Right atrium auricular region (tissue), 2 donors: ENCODE data around the gene THSD7B. TPM values are rescaled to one million over a fixed set of nuclear protein-coding genes. Genes with fewer than 3 reads are reported as not detected.
"Not testable (repeated sequence)": the region's sequence is repeated elsewhere in the genome, so short reads cannot be mapped to it uniquely, and the experiment has no call there.

Source experiments
- DNase-seq: peaks from one replicate; pipeline ENCODE4 v3.0.0-alpha.2; 2019; ENCODE audit warnings: low spot score
- H3K27ac ChIP-seq, 2 donors: fragments of 200-600 bp; sonication (generic); 1 replicate in 1 of 2; 2 replicates in 1 of 2; pipeline ENCODE4 v1.5.1; 2016 to 2019
- H3K27me3 ChIP-seq, 2 donors: fragments of 200-600 bp; sonication (generic); one replicate each; pipeline versions ENCODE4 v1.5.1 to v1.6.0; 2017 to 2019
- H3K36me3 ChIP-seq: fragments of 200-600 bp; sonication (generic); one replicate; pipeline ENCODE4 v1.5.1; 2016
- H3K4me1 ChIP-seq, 2 donors: fragments of 200-600 bp; sonication (generic); one replicate each; pipeline versions ENCODE4 v1.5.1 to v1.6.0; 2017 to 2019
- H3K4me3 ChIP-seq, 2 donors: fragments of 200-600 bp; sonication (generic); 1 replicate in 1 of 2; 2 replicates in 1 of 2; pipeline ENCODE4 v1.5.1; 2017 to 2019; ENCODE audit warnings: mild to moderate bottlenecking in 1 of 2, moderate library complexity in 1 of 2
- H3K9me3 ChIP-seq, 2 donors: fragments of 200-600 bp; sonication (generic); one replicate each; pipeline ENCODE4 v1.5.1; 2019
- total RNA-seq, 2 donors: library from RNA; depleted of rRNA; stranded (reverse); fragments of >200 nt; gene quantifications; one replicate each; pipeline ENCODE4 v1.1.0, GENCODE V29; 2016
- TF ChIP-seq, protein P1 (sequence below), 2 donors: fragments of 200-600 bp; sonication (generic); IDR thresholded peaks; one replicate each; pipeline ENCODE4 v1.5.1; 2019; ENCODE audit warnings: antibody characterized with exemption in 2 of 2

THSD7B gene
- total RNA-seq, 2 donors from 2014 or later: 0.07 to 0.08 TPM

DNA sequence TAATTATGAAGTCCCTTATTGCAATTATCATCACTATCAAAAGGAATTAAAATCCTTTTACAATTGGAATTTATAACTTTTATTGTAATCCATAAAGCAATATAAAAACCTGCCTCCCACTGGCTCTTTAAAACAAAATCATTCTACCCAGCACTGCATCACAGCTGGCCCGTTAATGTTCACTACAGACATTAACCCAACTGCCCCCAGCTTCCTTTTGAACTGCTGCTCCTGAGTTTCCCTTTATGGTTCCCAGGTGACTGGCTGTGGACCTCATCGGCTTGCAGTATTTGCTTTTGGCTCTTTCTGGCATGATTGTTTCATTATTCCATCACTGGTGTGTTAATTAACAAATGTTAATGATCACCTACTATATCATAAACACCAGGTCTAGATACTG lies 535.6 kb downstream of the THSD7B start:
- Histone ChIP-seq H3K36me3 (no peaks in the 10 kb centered on the region), H3K4me3 (no peak overlapping the region), H3K4me1 (no peaks in the 10 kb centered on the region), H3K27ac (no peak overlapping the region), H3K9me3 (no peaks in the 10 kb centered on the region), H3K27me3 (no peaks in the 10 kb centered on the region)
- DNase-seq: no peak
- TF ChIP-seq, protein P1, sequence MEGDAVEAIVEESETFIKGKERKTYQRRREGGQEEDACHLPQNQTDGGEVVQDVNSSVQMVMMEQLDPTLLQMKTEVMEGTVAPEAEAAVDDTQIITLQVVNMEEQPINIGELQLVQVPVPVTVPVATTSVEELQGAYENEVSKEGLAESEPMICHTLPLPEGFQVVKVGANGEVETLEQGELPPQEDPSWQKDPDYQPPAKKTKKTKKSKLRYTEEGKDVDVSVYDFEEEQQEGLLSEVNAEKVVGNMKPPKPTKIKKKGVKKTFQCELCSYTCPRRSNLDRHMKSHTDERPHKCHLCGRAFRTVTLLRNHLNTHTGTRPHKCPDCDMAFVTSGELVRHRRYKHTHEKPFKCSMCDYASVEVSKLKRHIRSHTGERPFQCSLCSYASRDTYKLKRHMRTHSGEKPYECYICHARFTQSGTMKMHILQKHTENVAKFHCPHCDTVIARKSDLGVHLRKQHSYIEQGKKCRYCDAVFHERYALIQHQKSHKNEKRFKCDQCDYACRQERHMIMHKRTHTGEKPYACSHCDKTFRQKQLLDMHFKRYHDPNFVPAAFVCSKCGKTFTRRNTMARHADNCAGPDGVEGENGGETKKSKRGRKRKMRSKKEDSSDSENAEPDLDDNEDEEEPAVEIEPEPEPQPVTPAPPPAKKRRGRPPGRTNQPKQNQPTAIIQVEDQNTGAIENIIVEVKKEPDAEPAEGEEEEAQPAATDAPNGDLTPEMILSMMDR (IDR thresholded peaks at IDR 0.05): no peak

DNA sequence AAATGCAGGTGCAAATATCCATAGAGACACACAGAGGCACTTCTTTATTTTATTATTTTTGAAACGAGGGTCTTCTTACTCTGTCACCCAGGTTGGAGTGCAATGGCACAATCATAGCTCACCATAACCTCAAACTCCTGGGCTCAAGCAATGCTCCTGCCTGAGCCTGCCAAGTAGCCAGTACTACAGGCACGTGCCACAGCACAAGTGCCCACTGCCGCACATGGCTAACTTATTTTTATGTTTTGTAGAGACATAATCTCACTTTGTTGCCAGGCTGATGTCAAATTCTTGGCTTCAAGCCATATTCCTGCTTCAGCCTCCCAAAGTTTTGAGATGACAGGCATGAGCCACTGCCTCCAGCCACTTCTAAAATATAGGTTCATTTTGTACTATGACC lies 537.6 kb downstream of the THSD7B start:
- TF ChIP-seq, protein P1 (IDR thresholded peaks at IDR 0.05): no peak
- Histone ChIP-seq H3K4me1 (no peaks in the 10 kb centered on the region), H3K27ac (no peak overlapping the region), H3K4me3 (no peak overlapping the region), H3K27me3 (no peaks in the 10 kb centered on the region), H3K9me3 (no peaks in the 10 kb centered on the region), H3K36me3 (no peaks in the 10 kb centered on the region)
- no peak for DNase-seq

DNA sequence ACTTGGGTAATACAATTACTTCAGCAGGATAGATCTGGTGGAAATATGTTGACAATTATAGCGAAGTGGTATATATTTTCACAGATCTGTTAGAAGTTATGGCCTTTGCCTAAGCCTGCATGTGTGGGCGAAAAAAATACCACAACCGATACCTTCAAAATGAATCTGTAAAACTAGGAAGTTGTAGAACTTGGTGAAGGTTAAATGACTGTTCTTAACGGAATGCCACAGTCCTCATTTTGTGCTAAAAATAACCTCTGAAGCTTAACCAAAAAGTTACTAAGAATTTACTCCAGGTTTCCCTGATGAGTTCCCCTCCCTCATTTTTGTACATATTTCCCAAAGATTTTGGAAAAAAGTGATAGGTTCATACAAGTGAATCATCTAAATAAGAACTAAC lies 550.7 kb downstream of the THSD7B start:
- Histone ChIP-seq H3K27ac (no peak overlapping the region), H3K27me3 (no peaks in the 10 kb centered on the region), H3K9me3 (no peaks in the 10 kb centered on the region), H3K4me1 (no peaks in the 10 kb centered on the region), H3K4me3 (no peak overlapping the region), H3K36me3 (no peaks in the 10 kb centered on the region)
- TF ChIP-seq, protein P1 (IDR thresholded peaks at IDR 0.05): no peak
- no peak for DNase-seq

DNA sequence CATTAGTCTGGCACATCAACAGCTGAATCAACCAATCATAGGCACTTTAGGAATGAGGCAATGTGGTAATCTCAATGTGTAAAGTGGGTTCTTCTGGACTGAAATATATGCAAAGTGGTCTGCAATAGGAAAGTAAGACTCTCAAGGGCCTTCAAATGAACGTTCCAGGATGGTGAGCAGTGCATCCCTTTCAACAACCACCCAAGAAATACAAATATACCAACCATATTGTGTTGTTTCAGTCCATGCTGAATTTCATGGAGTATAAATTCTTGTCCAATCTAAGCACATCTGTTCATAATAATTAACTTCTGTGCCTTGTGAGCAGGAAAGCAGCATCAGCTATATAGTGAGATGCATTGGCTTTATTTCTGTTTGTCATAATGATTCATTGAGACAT lies 556.2 kb downstream of the THSD7B start:
- TF ChIP-seq, protein P1 (IDR thresholded peaks at IDR 0.05): no peak
- Histone ChIP-seq H3K4me1 (no peaks in the 10 kb centered on the region), H3K27ac (no peak overlapping the region), H3K27me3 (no peaks in the 10 kb centered on the region), H3K4me3 (no peak overlapping the region), H3K36me3 (no peaks in the 10 kb centered on the region), H3K9me3 (no peaks in the 10 kb centered on the region)
- no peak for DNase-seq

DNA sequence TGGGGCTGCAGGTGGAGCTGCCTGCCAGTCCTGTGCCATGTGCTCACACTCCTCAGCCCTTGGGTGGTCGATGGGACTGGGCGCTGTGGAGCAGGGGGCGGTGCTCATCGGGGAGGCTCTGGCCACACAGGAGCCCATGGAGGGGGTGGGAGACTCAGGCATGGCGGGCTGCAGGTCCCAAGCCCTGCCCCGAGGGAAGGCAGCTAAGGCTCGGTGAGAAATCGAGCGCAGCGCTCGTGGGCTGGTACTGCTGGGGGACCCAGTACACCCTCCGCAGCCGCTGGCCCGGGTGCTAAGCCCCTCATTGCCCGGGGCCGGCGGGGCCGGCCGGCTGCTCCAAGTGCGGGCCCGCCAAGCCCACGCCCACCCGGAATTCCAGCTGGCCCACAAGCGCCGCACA lies 566.2 kb downstream of the THSD7B start:
- not testable (repeated sequence) for H3K4me1 ChIP-seq, H3K27me3 ChIP-seq, H3K4me3 ChIP-seq, H3K36me3 ChIP-seq, DNase-seq, H3K9me3 ChIP-seq, H3K27ac ChIP-seq

DNA sequence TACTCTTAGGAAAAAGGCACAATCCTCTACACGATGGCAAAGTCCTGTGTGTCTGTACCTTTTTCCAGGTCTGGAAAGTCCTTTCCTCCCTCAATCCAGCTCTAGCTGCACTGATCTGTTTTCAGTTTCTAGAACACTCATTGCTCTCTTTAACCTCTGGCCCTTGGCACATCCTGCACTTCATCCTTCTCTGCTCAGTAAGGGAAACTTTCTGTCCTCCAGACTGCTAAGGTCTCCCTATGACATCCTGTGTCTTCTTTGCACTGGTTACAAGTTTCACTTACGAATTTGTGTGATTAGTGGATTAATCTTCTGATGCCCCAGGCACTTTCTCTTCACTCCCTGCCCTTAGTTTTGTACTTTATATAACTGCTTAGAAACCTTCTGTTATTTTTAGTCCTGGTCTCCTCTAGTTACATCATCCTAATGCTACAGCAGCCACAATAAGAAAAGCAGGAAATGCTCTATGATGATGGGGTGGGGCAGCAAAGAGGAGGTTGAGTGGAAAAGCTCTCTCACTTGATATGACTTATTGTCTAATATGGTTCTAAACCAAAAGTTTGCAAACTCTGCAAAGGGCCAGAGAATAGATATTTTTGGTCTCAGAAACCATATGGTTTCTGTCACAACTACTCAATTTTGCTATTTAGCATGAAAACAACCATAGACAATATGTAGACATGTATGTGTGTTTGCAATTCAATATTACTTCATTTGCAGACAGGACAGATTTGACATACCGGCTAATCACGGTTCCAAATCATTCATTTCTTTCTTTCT lies 568.2 kb downstream of the THSD7B start:
- no peaks in the 10 kb centered on the region for H3K9me3 ChIP-seq
- H3K4me1 ChIP-seq: no peaks in the 10 kb centered on the region
- no peaks in the 10 kb centered on the region for H3K27me3 ChIP-seq
- TF ChIP-seq, protein P1 (IDR thresholded peaks at IDR 0.05): no peak
- H3K4me3 ChIP-seq: no peak overlapping the region
- no peak overlapping the region for H3K27ac ChIP-seq
- DNase-seq: no peak
- H3K36me3 ChIP-seq: no peaks in the 10 kb centered on the region
